NCI-H1436 treated with DMSO at 0.1 percent for 48 hours (cell line): ENCODE results near the gene ZGRF1.
"Not testable (repeated sequence)": the region's sequence is repeated elsewhere in the genome, so short reads cannot be mapped to it uniquely, and the experiment has no call there.

ENCODE experiments used
- DNase-seq: peaks from one replicate; lab custom pipeline; 2025; lab: John Stamatoyannopoulos, UW

The ZGRF1 gene

GRCh38 chr4:112637552-112637866 is 800 bp upstream of the ZGRF1 start:
- no peak for DNase-seq

- DNase-seq: no peak
Observed at GRCh38 chr4:112633477-112634235, 3.1 kb downstream of the ZGRF1 start.

- no peak for DNase-seq
Observed at GRCh38 chr4:112626228-112626627, 10.5 kb downstream of the ZGRF1 start.

GRCh38 chr4:112616984-112617383 is 19.7 kb downstream of the ZGRF1 start:
- DNase-seq: no peak

- DNase-seq: not testable (repeated sequence)
Observed at GRCh38 chr4:112612814-112613213, 23.9 kb downstream of the ZGRF1 start.

- no peak for DNase-seq
Observed at GRCh38 chr4:112604589-112604988, 32.1 kb downstream of the ZGRF1 start.

GRCh38 chr4:112594993-112595392 is 41.7 kb downstream of the ZGRF1 start:
- DNase-seq: no peak

GRCh38 chr4:112593438-112594133 is 43.1 kb downstream of the ZGRF1 start:
- DNase-seq: no peak

- no peak for DNase-seq
Observed at GRCh38 chr4:112592717-112593116, 44.0 kb downstream of the ZGRF1 start.

- DNase-seq: no peak
Observed at GRCh38 chr4:112591593-112591992, 45.1 kb downstream of the ZGRF1 start.

GRCh38 chr4:112589206-112589605 is 47.5 kb downstream of the ZGRF1 start:
- no peak for DNase-seq

GRCh38 chr4:112585977-112586736 is 50.6 kb downstream of the ZGRF1 start:
- DNase-seq: no peak

GRCh38 chr4:112567536-112567935 is 69.2 kb downstream of the ZGRF1 start:
- no peak for DNase-seq

- no peak for DNase-seq
Observed at GRCh38 chr4:112564706-112565270, 71.9 kb downstream of the ZGRF1 start.

- no peak for DNase-seq
Observed at GRCh38 chr4:112563431-112564200, 73.1 kb downstream of the ZGRF1 start.

- no peak for DNase-seq
Observed at GRCh38 chr4:112562254-112562879, 74.3 kb downstream of the ZGRF1 start.

GRCh38 chr4:112560084-112560483 is 76.6 kb downstream of the ZGRF1 start:
- DNase-seq: no peak

- no peak for DNase-seq
Observed at GRCh38 chr4:112559053-112559452, 77.7 kb downstream of the ZGRF1 start.

GRCh38 chr4:112557676-112558411 is 78.9 kb downstream of the ZGRF1 start:
- no peak for DNase-seq

- not testable (repeated sequence) for DNase-seq
Observed at GRCh38 chr4:112554271-112554670, 82.4 kb downstream of the ZGRF1 start.

- DNase-seq: no peak
Observed at GRCh38 chr4:112552668-112553067, 84.0 kb downstream of the ZGRF1 start.
